Sigmoid colon (tissue), 4 donors: Measurements from ENCODE around the gene DPF1.

Experiments used
- CTCF ChIP-seq, 4 experiments: fragments of 450-650 bp in 3 of 4; fragments of 200-600 bp in 1 of 4; IDR thresholded peaks; one replicate each; pipeline ENCODE4 v1.5.1; 2016 to 2019; ENCODE audit warnings: antibody characterized with exemption in 4 of 4, mild to moderate bottlenecking in 3 of 4, moderate library complexity in 2 of 4
- EP300 ChIP-seq, 4 donors: sonication (generic); formaldehyde crosslinking; IDR thresholded peaks; one replicate each; pipeline ENCODE4 v1.6.1; 2017; ENCODE audit warnings: antibody characterized with exemption in 4 of 4
- POLR2A ChIP-seq, 2 donors: fragments of 450-650 bp; IDR thresholded peaks; one replicate each; pipeline ENCODE4 v1.6.1; 2016; ENCODE audit warnings: antibody characterized with exemption in 2 of 2, mild to moderate bottlenecking in 2 of 2, moderate library complexity in 2 of 2

GRCh38 chr19:38170334-38170733 lies 53.7 kb downstream of the DPF1 start:
- TF ChIP-seq CTCF (IDR thresholded peaks at IDR 0.05): no peak
- no peak for TF ChIP-seq POLR2A (IDR thresholded peaks at IDR 0.05)
- TF ChIP-seq EP300 (IDR thresholded peaks at IDR 0.05): no peak
